NCI-H146 treated with DMSO at 0.1 percent for 48 hours (cell line): ENCODE results near the gene ZNF554.
A peak's percentile ranks its signal among the peaks of the same experiment; 100 is the strongest.

Source experiments
- DNase-seq: peaks from one replicate; lab custom pipeline; 2025; ENCODE audit not compliant: unreplicated experiment; lab: John Stamatoyannopoulos, UW

The ZNF554 gene

DNA sequence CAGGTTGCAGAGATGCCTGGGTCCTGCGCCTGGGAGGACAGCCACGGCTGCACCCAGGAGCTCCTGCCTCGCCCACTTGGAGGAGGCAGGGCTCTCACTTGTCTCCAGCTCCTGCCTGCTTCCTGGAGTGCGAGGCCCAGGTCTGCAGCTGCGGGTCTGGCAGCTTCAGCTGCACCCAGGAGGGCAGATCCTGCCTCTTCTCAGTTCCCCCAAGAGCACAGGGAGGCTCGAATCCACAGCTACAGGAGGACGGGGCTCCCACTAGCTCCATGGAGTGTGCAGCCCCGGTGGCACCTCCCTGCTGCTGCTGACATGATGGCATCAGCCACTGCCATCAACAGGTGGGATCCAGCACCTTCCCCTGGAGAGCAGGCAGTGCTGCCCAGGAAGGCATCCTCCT, 4.5 kb downstream of the ZNF554 start:
- no peak for DNase-seq

DNA sequence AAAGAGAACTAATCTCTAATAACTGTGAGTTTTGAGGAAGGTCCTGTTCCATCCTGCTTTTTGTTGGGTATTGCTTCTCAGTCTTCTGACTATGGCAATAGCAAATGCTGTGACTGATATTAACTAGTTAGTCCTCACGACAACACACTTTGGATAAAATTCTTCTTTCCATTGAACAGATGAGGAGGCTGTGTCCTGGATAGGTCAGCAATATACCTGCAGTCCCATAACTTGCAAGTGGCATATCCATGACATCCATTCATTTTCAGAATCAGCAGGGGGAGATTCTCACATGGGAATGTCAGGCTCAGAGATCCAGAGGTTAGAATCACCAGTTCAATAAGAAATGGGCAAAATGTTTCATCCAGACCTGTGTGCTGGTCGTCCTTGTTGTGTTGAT, 7.4 kb downstream of the ZNF554 start:
- no peak for DNase-seq

GRCh38 chr19:2827840-2828489, 8.3 kb downstream of the ZNF554 start:
- no peak for DNase-seq

DNA sequence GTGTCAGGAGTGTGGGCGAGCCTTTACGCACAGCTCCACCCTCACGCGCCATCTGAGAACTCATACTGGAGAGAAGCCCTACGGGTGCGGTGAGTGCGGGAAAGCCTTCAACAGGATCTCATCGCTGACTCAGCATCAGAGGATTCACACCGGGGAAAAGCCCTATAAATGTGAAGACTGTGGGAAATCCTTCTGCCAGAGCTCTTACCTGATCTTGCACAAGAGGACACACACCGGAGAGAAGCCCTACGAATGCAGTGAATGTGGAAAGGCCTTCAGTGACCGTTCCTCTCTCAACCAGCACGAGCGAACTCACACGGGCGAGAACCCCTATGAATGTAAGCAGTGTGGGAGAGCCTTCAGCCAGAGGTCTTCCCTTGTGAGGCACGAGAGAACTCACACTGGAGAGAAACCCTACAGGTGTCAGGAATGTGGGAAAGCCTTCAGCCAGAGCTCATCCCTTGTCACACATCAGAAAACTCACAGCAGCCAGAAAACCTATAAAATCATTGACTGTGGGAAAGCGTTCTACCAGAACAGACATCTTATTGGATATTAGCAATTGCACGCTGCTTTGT, 14.7 kb downstream of the ZNF554 start:
- DNase-seq = no peak

GRCh38 chr19:2837430-2837829, 17.8 kb downstream of the ZNF554 start:
- no peak for DNase-seq

DNA sequence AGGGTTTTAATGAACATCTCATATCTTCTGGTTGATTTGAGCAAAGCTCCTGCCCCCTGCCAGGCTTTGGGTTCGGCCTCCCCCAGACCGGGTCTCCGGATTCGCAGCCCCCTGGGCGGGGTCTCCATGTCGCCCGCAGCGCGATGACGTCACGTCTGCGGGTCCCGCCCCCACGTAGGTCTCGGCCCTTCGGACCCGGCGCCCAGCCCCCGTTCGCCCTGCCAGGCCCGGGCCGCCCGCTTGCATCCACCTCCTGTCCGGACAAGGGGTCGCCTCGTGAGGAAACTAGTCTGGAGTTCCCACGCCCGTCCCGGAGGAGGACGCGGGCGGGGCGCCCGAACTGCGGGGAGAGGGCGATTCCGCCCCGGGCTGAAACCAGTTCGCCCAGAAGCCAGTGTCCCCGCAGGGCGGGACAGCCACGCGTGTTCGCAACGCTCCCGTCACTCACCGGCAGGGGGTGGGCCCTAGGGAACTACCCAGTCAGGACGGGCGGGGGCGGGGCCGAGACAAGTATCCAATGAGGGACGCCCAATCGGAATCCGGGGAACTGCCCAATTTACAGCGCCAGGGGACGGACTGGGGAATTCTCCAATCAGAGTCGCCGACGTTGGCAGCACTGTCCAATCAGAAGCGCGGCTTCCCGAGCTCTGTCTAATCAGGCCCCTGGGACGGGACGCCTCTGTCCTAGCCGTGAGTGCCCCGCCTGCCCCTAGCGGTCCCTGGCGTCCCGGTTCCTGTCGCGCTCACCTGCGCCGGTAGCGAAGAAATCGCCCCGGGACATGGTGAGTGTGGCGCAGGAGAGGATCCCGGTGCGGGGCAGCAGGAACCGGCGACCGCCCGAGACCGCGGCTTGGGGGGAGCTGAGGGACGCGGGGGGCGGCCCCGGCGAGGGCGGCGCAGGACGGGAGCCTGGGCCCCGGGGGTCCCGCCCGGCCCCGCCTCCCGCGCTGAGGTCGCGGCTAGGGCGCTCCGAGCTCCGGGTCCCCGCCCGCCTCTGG, 21.4 kb downstream of the ZNF554 start, which contains the start of gene ZNF555:
Gene ZNF555, plus strand, starts transcription at position 682 of the 998 bp plus-strand sequence. Its CDS starts 98 bp downstream, at position 780.
- DNase-seq = peak; percentile 88

- no peak for DNase-seq
Measured at GRCh38 chr19:2841855-2842574, 22.3 kb downstream of the ZNF554 start.

DNA sequence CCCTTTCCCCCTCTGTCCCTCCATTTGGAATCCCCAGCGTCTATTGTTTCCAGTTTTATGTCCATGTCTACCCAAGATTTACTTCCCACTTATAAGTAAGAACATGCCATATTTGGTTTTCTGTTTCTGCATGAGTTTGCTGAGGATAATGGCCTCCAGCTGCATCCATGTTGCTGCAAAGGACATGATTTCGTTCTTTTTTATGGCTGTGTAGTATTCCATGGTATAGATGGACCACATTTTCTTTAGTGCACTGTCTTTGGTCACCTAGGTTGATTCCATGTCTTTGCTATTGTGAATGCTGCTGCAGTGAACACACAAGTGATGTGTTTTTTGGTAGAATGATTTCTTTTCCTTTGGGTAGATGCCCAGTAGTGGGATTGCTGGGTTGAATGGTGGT, 25.4 kb downstream of the ZNF554 start:
- no peak for DNase-seq

GRCh38 chr19:2846180-2846894, 26.7 kb downstream of the ZNF554 start:
- DNase-seq = no peak

DNA sequence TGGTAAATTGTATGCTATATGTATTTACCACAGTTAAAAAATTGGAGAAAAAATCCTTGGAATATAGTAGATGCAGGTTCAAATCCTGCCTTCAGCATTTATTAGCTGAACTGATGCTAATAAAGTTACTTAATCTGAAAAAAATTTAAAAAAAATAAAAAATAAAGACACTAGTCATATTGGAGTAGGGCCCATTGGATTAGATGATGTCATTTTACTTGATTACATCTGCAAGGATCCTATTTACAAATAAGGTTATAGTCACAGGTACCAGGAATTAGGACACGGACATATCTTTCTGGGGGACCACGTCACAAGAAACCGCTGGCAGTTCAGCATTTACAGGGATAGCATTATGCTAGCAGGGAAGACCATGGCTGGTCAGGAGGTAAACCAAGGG, 27.8 kb downstream of the ZNF554 start:
- DNase-seq = no peak

GRCh38 chr19:2848616-2849015, 28.9 kb downstream of the ZNF554 start:
- no peak for DNase-seq

DNA sequence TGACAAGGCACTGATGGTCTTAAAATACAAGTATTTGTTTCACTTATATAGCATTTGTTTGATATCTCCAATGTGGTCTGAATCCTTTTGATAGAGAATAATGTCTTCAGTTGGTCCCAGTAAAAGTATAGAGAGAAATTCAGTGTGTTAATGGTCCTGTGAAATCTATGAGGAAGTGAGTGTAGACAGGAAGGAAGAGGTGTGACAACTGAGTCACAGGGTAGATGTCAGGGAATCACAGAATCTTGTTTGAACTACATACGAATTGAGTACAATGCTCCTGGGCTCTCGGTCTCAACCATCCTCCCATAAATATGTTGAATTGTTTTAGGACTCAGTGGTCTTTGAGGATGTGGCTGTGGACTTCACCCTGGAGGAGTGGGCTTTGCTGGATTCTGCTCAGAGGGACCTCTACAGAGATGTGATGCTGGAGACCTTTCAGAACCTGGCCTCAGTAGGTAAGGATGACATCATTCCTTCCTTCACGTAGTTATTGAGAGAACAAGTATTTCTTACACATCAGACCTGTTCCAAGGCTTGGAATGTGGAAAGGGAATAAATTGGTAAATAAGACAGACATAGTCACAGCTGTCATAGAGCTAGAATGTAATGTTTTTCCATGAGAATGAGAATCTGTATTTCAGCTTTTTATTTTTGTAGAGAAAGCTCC, 30.7 kb downstream of the ZNF554 start:
- DNase-seq = no peak

DNA sequence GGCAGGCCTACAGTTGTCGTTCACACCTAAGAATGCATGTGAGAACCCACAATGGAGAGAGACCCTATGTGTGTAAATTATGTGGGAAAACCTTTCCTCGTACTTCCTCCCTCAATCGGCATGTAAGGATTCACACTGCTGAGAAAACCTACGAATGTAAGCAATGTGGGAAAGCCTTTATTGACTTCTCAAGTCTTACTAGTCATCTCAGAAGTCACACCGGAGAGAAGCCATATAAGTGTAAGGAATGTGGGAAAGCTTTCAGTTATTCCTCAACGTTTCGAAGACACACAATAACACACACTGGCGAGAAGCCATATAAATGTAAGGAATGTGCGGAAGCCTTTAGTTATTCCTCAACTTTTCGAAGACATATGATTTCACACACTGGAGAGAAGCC, 32.9 kb downstream of the ZNF554 start:
- DNase-seq = no peak

DNA sequence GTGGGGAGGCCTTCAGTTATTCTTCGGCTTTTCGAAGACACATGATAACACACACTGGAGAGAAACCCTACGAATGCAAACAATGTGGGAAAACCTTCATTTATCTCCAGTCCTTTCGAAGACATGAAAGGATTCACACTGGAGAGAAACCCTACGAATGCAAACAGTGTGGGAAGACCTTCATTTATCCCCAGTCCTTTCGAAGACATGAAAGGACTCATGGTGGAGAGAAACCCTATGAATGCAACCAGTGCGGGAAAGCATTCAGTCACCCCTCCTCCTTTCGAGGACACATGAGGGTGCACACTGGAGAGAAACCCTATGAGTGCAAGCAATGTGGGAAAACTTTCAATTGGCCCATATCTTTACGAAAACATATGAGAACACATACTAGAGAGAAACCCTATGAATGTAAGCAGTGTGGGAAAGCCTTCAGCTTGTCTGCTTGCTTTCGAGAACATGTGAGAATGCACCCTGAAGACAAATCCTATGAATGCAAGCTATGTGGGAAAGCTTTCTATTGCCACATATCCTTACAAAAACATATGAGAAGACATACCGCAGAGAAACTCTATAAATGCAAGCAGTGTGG, 33.4 kb downstream of the ZNF554 start:
- no peak for DNase-seq

- DNase-seq = no peak
Measured at GRCh38 chr19:2854849-2855248, 35.2 kb downstream of the ZNF554 start.

GRCh38 chr19:2856457-2857050, 36.9 kb downstream of the ZNF554 start:
- DNase-seq = no peak

GRCh38 chr19:2858864-2859263, 39.2 kb downstream of the ZNF554 start:
- no peak for DNase-seq

GRCh38 chr19:2863816-2864215, 44.1 kb downstream of the ZNF554 start:
- no peak for DNase-seq
